Effector CD8-positive, alpha-beta T cell (primary cell): ENCODE measurements around the gene NDST1.

Experiments used
- DNase-seq: peaks from one replicate; lab custom pipeline; 2025; lab: John Stamatoyannopoulos, UW

Gene NDST1

GRCh38 chr5:150570333-150570732, 62.4 kb downstream of the NDST1 start:
- no peak for DNase-seq

DNA sequence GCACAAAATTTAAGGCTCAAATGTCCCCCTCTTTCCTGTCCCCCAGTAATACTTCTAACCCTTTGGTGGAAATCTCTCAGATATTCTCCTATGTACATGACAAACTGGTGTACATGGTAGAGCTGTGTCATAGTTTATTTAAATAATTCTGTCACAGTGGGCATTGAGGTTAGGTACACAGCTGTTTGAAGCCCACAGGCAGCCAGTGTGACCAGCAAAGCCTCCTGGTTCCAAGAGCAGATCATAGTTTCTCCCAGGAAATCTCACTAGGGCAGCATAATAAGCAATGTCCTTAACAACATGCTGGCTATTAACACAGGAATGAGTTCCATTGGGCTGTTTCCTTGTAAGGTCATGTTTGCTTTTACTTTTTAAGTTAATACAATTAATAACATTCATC, 63.9 kb downstream of the NDST1 start:
- no peak for DNase-seq

DNA sequence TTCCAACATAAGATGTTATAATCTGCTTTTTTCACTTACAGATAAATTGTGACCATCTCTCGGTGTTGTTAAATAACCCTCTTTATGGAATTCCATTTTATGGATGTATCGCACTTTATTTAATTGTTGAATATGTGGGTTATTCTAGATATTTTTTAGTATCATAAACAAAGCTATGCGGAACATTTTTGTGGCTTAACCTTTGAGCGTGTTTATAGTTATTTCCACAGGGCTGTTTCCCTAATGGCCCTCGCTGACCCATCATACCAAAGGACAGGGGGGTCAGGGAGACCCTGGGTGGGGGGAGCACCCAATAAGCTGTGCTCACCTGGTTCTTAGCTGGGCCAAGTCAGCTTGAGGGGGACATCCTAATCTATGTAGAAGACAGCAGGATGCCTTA, 65.3 kb downstream of the NDST1 start:
- no peak for DNase-seq

DNA sequence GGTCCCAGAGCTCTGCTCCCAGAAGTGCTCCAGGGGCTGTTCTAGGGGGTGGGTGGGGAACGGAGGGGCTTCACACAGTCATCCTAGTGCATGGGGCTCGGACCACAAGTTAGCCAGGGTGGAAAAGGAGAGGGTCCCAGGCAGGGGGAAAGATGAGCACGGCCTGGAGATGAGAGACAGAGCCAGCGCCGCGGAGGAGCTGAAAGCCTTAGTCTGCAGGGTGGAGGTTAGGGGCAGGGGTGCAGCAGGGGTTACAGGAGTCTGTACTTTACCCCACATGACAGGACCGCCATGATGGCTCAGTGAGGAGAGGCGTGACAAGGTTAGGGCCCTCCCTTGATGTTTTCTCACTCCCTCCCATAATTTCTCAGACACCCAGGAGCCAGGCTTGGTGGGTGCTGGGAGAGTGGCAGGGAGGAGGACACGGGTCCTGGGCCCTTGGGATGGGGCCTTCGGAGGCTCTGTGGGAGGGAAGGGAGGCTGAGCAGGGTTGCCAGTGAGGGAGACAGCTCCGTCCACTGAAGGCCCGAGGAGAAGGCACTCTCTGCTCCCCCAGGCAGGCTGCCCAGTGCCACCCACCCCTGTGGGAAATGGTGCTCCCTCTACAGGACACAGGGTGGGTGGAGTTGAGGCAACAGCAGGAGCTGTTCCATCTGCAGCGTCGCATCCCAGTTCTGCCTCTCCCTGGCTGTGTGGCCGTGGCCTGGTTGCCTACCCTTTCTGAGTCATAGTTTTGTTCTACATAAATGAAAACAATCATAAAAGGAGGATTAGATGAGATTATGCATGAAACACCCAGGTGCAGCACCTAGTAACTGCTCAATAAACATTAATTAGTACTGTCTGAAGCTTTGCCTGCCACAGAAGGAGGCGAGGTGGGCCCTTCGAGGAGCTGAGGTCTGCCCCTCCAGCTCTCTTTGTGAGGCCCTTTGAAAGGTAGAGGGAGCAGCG, 66.2 kb downstream of the NDST1 start:
- DNase-seq = no peak

DNA sequence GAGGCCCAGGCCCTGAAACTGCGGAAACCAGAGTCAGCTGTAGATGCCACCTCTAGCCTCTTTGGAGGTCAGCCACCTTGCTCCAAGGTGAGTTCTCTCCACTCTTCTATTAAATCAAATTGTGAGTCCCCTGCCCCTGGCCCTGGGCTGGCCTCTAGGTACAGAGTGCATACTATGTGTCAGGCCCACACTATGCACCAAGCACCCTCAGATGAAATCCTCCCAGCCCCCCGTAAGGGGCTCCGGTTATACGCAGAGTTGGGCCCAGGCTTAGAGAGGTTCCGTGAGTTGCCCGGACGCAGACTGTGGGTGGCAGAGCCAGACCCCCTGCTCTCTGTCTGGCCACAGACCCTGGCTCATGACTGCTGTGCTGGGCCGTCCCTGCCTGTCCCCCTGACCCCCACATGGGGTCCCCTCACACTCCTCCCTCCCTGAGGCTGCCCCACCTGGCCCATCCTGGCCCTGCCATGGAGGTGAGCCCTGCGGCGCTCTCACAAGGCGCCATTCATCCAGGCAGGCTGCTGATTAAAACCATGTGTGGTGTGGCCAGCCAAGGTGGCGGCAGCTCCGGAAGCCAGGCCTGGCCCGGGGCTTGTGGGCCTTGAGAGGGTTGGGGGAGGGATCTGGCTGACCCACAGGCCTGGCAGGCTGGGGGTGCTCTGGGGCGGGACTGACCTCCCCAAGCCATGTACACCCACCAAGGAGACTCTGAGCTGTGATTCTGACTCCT, 67.1 kb downstream of the NDST1 start:
- no peak for DNase-seq

GRCh38 chr5:150575745-150576448, 68.0 kb downstream of the NDST1 start:
- no peak for DNase-seq

GRCh38 chr5:150576449-150576949, 68.6 kb downstream of the NDST1 start:
- DNase-seq = no peak

GRCh38 chr5:150577378-150578139, 69.6 kb downstream of the NDST1 start:
- DNase-seq = no peak

GRCh38 chr5:150578781-150579461, 71.0 kb downstream of the NDST1 start:
- no peak for DNase-seq

DNA sequence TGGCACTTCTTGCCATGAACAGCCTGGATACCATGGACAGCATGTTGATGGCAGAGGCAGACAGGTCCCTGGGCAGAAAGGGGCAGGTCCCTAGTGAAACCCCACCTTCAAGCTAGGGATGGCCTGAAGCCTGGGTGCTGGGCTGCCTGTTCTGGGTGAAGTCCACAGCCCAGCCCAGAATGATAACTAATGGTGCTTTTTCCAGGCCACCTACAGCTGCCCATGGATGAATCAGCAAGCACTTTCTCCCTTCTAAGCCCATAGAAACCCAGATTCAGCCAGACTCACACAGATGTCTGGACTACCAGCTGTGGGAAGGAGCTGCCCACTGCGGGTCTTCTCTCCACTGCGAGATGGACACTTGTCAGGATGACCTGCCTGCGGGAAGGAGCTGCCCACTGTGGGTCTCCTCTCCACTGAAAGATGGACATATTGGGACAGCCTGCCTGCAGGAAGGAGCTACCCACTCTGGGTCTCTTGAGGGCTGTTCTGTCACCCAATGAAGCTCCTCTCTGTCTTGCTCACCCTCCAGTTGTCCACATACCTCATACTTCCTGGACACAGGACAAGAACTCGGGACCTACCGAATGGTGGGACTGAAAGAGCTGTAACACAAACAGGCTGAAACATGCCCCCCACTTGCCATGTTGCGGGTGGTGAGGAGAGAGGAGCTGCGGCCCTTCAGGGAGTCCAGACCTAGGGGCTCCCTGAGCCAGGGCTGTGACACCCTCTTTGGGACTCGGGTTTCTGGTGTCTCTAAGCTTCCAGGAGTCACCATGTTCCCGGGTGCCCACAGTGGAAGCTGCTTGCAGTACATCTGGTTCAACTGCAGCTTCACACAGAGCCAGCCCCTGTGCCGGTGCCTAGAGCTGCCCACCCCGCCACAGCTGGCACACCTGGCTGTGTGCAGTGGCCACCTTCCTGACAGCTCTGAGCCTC, 71.8 kb downstream of the NDST1 start:
- DNase-seq = no peak

- no peak for DNase-seq
Measured at GRCh38 chr5:150580917-150581316, 73.0 kb downstream of the NDST1 start.

GRCh38 chr5:150582241-150583109, 74.5 kb downstream of the NDST1 start:
- DNase-seq = no peak

DNA sequence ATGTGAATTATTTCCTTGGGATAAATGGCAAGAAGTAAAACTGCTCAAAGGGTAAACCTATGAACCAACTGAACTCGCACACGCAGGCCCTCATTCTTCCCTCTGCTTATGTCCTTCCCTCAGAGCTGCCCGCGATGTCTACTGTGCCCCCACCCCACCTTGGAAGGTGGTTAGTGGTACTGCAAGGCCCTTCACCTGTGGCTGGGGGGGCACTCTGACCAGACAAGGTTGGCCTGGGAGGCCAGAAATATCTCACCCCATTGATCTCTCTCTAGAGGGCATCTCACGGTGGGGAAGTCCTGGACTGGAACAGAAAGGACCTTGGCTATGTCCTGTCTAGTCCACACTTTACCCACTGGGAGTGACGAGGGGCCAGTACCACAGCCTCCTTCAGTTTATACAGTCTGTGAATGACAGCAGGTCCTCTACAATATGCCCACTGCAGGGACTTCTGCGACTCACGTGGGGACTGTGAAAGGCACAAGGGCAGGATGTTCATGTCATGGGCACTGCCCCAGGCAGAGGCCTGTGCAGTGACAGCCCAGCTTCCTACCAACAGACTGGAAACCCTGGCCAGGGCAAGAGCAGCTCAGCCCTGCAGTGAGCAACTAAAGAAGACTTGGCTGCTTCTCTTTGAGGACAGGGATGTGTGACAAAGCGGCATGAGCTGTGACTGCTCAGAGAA, 75.8 kb downstream of the NDST1 start:
- DNase-seq = no peak

- no peak for DNase-seq
Measured at GRCh38 chr5:150584556-150585335, 76.8 kb downstream of the NDST1 start.

DNA sequence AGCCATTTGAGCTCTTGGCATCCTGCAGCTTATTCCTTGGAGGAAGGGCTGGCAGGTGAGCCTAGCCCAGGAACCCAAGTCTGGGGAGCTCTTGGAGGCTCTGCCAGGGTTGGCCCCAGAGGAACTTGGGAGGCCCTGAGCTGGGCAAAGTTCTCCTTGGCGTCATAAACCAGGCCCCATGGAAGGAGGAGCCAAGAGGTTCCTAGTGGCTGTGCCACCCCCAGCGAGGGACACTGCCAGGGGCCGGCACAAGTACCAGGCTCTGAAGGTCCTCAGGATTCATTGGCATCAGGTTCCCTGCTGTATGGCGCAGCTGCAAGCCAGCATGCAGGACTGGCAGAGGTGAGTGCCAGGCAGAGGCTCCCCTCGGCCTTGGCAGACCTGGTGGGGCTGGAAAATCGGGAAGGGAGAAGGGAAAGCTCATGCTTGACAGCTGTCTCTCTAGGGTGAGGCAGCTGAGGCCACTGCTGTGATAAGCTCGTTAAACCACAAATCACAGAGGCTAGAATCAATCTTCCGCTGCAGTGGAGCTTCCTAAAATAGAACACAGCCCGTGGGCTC, 77.9 kb downstream of the NDST1 start:
- no peak for DNase-seq

GRCh38 chr5:150587016-150587415, 79.1 kb downstream of the NDST1 start:
- DNase-seq = no peak
